ENCODE results near the gene FRMD6.
"Not testable (repeated sequence)": the region's sequence is repeated elsewhere in the genome, so short reads cannot be mapped to it uniquely, and the experiment has no call there.

Gene FRMD6

DNA sequence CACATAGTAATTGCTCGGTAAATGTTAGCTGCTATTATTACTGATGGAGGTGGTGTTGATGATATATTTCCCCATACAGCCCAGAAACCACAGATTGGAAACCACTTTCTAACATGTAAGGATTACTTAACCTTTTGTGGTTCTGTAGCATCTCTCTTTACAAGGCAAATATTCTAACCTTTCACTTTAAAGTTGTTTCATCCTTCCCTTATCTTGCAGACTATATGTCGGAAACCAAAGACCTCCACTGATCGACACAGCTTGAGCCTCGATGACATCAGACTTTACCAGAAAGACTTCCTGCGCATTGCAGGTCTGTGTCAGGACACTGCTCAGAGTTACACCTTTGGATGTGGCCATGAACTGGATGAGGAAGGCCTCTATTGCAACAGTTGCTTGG, 75.8 kb downstream of the FRMD6 start:
- no peak for DNase-seq

GRCh38 chr14:51730098-51730497, 78.4 kb downstream of the FRMD6 start:
- DNase-seq = no peak

- DNase-seq = no peak
These were observed 79.0 kb downstream of the FRMD6 start for GRCh38 chr14:51730684-51731083.

- no peak for DNase-seq
These were observed 80.9 kb downstream of the FRMD6 start for GRCh38 chr14:51732494-51733112.

DNA sequence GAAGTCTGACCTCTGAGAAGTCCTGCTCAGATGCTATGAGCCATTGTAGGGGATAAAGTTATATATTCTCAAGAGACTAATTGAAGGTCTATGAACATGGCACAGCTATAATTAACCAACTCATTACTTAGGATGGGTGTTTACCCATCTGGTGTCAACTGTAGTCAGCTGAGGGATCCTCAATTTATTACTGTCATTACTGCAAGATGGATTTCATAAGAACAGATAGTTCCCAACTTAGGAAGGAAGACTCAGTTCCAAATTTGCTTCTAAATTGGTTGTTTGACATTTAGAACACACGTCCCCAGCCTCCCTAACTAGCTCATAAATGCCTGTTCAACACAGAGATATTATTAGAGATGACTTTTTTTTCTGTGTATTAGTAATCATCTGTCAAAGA, 81.4 kb downstream of the FRMD6 start:
- no peak for DNase-seq

GRCh38 chr14:51735851-51736250, 84.1 kb downstream of the FRMD6 start:
- no peak for DNase-seq

- DNase-seq = no peak
These were observed 87.0 kb downstream of the FRMD6 start for GRCh38 chr14:51738754-51739153.

DNA sequence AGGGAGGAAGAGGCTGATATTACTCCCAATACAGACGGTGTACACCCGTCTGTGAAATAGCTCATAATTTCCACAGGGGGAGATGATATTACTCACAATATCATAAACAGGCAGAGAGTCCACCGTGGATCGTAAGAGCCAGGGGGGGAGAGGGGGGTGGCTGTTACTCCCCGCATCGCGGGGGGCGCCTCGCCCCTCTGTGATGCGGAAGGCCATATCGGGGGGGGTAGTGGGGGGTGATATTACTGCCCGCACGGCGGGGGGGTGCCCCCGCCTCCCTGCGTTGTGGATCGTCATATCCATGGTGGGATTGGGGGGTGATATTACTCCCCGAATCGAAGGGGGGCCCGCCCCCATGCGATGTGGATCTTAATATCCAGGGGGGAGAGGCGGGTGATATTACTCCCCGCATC, 91.9 kb downstream of the FRMD6 start:
- DNase-seq = no peak

GRCh38 chr14:51744372-51745130, 92.8 kb downstream of the FRMD6 start:
- no peak for DNase-seq

GRCh38 chr14:51746823-51747222, 95.1 kb downstream of the FRMD6 start:
- not testable (repeated sequence) for DNase-seq

DNA sequence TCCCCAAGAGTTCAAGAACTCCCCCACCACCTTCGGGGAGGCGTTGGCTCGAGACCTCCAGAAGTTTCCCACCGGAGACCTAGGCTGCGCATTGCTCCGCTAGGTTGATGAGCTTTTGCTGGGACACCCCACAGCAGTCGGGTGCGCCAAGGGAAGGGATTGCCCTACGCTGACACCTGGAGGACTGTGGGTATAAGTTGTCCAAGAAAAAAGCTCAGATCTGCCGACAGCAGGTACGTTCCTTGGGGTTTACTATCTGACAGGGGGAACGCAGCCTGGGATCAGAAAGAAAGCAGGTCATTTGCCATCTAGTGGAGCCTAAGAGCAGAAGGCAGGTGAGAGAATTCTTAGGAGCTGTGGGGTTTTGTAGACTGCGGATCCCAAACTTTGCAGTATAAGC, 98.8 kb downstream of the FRMD6 start:
- DNase-seq = no peak

GRCh38 chr14:51751611-51752345, 100.1 kb downstream of the FRMD6 start:
- not testable (repeated sequence) for DNase-seq

DNA sequence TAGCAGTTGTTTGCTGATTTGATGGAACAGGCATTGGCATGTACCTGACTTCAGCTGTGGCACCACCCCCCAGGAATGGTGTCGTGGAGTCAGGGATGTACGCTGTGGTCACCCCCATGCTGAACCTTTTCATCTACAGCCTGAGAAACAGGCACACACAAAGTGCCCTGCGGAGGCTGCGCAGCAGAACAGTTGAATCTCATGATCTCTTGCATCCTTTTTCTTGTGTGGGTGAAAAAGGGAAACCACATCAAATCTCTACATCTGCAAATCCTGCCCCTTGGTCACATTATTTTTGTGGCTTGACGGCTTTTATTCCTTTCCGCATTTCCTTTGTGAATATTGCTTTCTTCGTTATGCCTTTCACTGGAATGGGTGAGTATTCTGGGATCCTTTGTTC, 106.0 kb downstream of the FRMD6 start:
- DNase-seq = not testable (repeated sequence)

GRCh38 chr14:51759950-51760349, 108.2 kb downstream of the FRMD6 start:
- no peak for DNase-seq

- DNase-seq = not testable (repeated sequence)
These were observed 114.0 kb downstream of the FRMD6 start for GRCh38 chr14:51765726-51766125.

- not testable (repeated sequence) for DNase-seq
These were observed 114.9 kb downstream of the FRMD6 start for GRCh38 chr14:51766586-51766985.

DNA sequence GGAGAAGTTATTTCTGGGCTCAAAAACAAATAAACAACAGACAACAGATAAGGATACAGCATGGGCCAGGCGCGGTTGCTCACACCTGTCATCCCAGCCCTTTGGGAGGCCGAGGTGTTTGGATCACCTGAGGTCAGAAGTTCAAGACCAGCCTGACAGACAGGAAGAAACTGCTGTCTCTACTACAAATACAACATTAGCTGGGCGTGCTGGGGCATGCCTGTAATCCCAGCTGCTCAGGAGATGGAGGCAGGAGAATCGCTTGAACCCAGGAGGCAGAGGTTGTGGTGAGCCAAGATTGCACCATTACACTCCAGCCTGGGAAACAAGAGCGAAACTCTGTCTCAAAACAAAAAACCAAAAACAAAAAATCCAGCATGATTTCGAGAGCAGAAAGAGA, 117.6 kb downstream of the FRMD6 start:
- not testable (repeated sequence) for DNase-seq

- no peak for DNase-seq
These were observed 122.5 kb downstream of the FRMD6 start for GRCh38 chr14:51774209-51774608.

- DNase-seq = peak; percentile 16 to 23
These were observed 124.6 kb downstream of the FRMD6 start for GRCh38 chr14:51776102-51776894.

- DNase-seq = peak; percentile 72 to 78
These were observed 128.4 kb downstream of the FRMD6 start for GRCh38 chr14:51780006-51780692.
